SK-N-SH (cell line): ENCODE measurements around the gene C1orf210. TPM values are rescaled to one million over a fixed set of nuclear protein-coding genes. Genes with fewer than 3 reads are reported as not detected.

ENCODE experiments used
- CTCF ChIA-PET: fragments of 300-600, 350-600 bp; formaldehyde crosslinking; extraction: SDS; loops from one replicate; lab custom pipeline; 2021; lab: Yijun Ruan, JAX
- POLR2A ChIA-PET: fragments of 350-600 bp; sonication (Branson Sonifier 250); formaldehyde crosslinking; extraction: SDS; loops from one replicate; lab custom pipeline; 2020; ENCODE audit warnings: antibody characterized with exemption, inconsistent platforms; lab: Yijun Ruan, JAX
- DNase-seq: peaks from one replicate; pipeline ENCODE4 v3.0.0; 2012
- H2AFZ ChIP-seq: fragments of 200-600 bp; sonication (generic); 2 replicates; pipeline ENCODE4 v1.8.1; 2016; ENCODE audit warnings: antibody characterized with exemption, mild to moderate bottlenecking, low read depth
- H3F3A ChIP-seq: fragments of 200-600 bp; sonication (generic); replicated peaks from 2 replicates; pipeline ENCODE3; 2016; ENCODE audit warnings: antibody characterized with exemption, mild to moderate bottlenecking; ENCODE audit not compliant: insufficient read depth
- H3K27ac ChIP-seq, 2 experiments: fragments of 200-500 bp in 1 of 2; fragments of 200-600 bp in 1 of 2; sonication (Bioruptor generic) in 1 of 2; sonication (generic), shearing (Covaris generic) in 1 of 2; 2 replicates each; pipeline versions ENCODE4 v1.5.1 to v1.6.1; 2014 to 2016; ENCODE audit warnings: low read depth in 2 of 2, inconsistent platforms in 1 of 2, low read length in 1 of 2, mild to moderate bottlenecking in 1 of 2, mixed read lengths in 1 of 2
- H3K27me3 ChIP-seq: fragments of 200-600 bp; sonication (generic), shearing (Covaris generic); 2 replicates; pipeline ENCODE4 v1.6.1; 2016; ENCODE audit warnings: mixed run types; ENCODE audit not compliant: insufficient read depth
- H3K36me3 ChIP-seq, 2 experiments: fragments of 200-500 bp in 1 of 2; fragments of 200-600 bp in 1 of 2; sonication (Bioruptor generic) in 1 of 2; sonication (generic) in 1 of 2; replicated peaks in 1 of 2; 2 replicates each; pipeline versions ENCODE3 to v1.5.1; 2014 to 2016; ENCODE audit warnings: low read length in 1 of 2, mild to moderate bottlenecking in 1 of 2; ENCODE audit not compliant: insufficient read depth in 2 of 2, control insufficient read depth in 1 of 2
- H3K4me1 ChIP-seq, 2 experiments: fragments of 200-500 bp in 1 of 2; fragments of 200-600 bp in 1 of 2; sonication (Bioruptor generic) in 1 of 2; sonication (generic), shearing (Covaris generic) in 1 of 2; 2 replicates each; pipeline versions ENCODE4 v1.5.1 to v1.6.1; 2014 to 2016; ENCODE audit warnings: low read depth in 1 of 2, low read length in 1 of 2, mixed run types in 1 of 2; ENCODE audit not compliant: insufficient read depth in 2 of 2, control insufficient read depth in 1 of 2
- H3K4me2 ChIP-seq: fragments of 200-600 bp; sonication (generic), shearing (Covaris generic); 2 replicates; pipeline ENCODE4 v1.6.1; 2017; ENCODE audit warnings: mixed run types
- H3K4me3 ChIP-seq, 2 experiments: fragments of 200-500 bp in 1 of 2; fragments of 200-600 bp in 1 of 2; sonication (Bioruptor generic) in 1 of 2; sonication (generic), shearing (Covaris generic) in 1 of 2; 2 replicates each; pipeline versions ENCODE4 v1.5.1 to v1.8.1; 2014 to 2016; ENCODE audit warnings: low read depth in 2 of 2, inconsistent platforms in 1 of 2, low read length in 1 of 2, mild to moderate bottlenecking in 1 of 2, mixed read lengths in 1 of 2, moderate library complexity in 1 of 2
- H3K79me2 ChIP-seq: fragments of 200-600 bp; sonication (generic); 2 replicates; pipeline ENCODE4 v1.8.1; 2017; ENCODE audit warnings: mild to moderate bottlenecking; ENCODE audit not compliant: insufficient read depth
- H3K9ac ChIP-seq: fragments of 200-600 bp; sonication (generic); 2 replicates; pipeline ENCODE4 v1.6.1; 2017; ENCODE audit warnings: mixed run types
- H3K9me2 ChIP-seq: fragments of 200-600 bp; sonication (generic); 2 replicates; pipeline ENCODE4 v1.6.1; 2017; ENCODE audit warnings: mixed run types
- H3K9me3 ChIP-seq: fragments of 200-600 bp; sonication (generic); 2 replicates; pipeline ENCODE4 v1.6.1; 2017; ENCODE audit warnings: mixed run types, mild to moderate bottlenecking, moderate library complexity
- H4K20me1 ChIP-seq: fragments of 200-600 bp; sonication (generic); 2 replicates; pipeline ENCODE4 v1.6.1; 2017; ENCODE audit warnings: mild to moderate bottlenecking, mixed run types; ENCODE audit not compliant: insufficient read depth
- CHD2 ChIP-seq: fragments of 150-350 bp; IDR thresholded peaks from 2 replicates; pipeline ENCODE4 v1.6.1; 2018; ENCODE audit warnings: low read length; ENCODE audit not compliant: partially characterized antibody
- EP300 ChIP-seq, 2 experiments: IDR thresholded peaks; 2 replicates each; pipeline versions ENCODE4 v1.4.0 to v1.6.1; 2012; ENCODE audit warnings: borderline replicate concordance in 1 of 2, low read depth in 1 of 2, low read length in 1 of 2
- FOXM1 ChIP-seq: IDR thresholded peaks from 2 replicates; pipeline ENCODE4 v1.4.0; 2012; ENCODE audit warnings: low read depth, mild to moderate bottlenecking
- GATA2 ChIP-seq: sonication (generic); formaldehyde crosslinking; IDR thresholded peaks from 2 replicates; pipeline ENCODE4 v1.5.0; 2020; ENCODE audit warnings: mild to moderate bottlenecking, missing genetic modification reagents
- JUND ChIP-seq: IDR thresholded peaks from 2 replicates; pipeline ENCODE4 v1.4.0; 2012
- MAX ChIP-seq: IDR thresholded peaks from 2 replicates; pipeline ENCODE4 v1.4.0; 2012; ENCODE audit warnings: low read depth
- MEF2A ChIP-seq: IDR thresholded peaks from 2 replicates; pipeline ENCODE4 v1.4.0; 2012; ENCODE audit warnings: low read depth, borderline replicate concordance
- NRF1 ChIP-seq: IDR thresholded peaks from 2 replicates; pipeline ENCODE4 v1.6.1; 2012; ENCODE audit warnings: low read depth, mild to moderate bottlenecking, low read length
- PBX3 ChIP-seq: IDR thresholded peaks from 2 replicates; pipeline ENCODE4; 2012
- RAD21 ChIP-seq: IDR thresholded peaks from 2 replicates; pipeline ENCODE4 v1.6.1; 2012; ENCODE audit warnings: mild to moderate bottlenecking, low read length
- REST ChIP-seq: IDR thresholded peaks from 2 replicates; pipeline ENCODE4 v1.6.1; 2012; ENCODE audit warnings: mild to moderate bottlenecking, low read depth, low read length, moderate library complexity
- RXRA ChIP-seq: IDR thresholded peaks from 2 replicates; pipeline ENCODE4 v1.4.0; 2012; ENCODE audit warnings: low read depth, mild to moderate bottlenecking, borderline replicate concordance
- SIN3A ChIP-seq: IDR thresholded peaks from 2 replicates; pipeline ENCODE4 v1.6.1; 2012; ENCODE audit warnings: low read depth, mild to moderate bottlenecking, low read length, moderate library complexity, borderline replicate concordance
- TAF1 ChIP-seq: IDR thresholded peaks from 2 replicates; pipeline ENCODE4 v1.6.1; 2012; ENCODE audit warnings: low read depth, mild to moderate bottlenecking, low read length, moderate library complexity, borderline replicate concordance
- TCF12 ChIP-seq: IDR thresholded peaks from 2 replicates; pipeline ENCODE4 v1.4.0; 2012
- USF1 ChIP-seq: IDR thresholded peaks from 2 replicates; pipeline ENCODE4 v1.4.0; 2012; ENCODE audit warnings: low read depth, borderline replicate concordance
- YY1 ChIP-seq: IDR thresholded peaks from 2 replicates; pipeline ENCODE4 v1.4.0; 2012; ENCODE audit warnings: low read depth, mild to moderate bottlenecking
- ZBTB33 ChIP-seq: IDR thresholded peaks from 2 replicates; pipeline ENCODE4 v1.4.0; 2012; ENCODE audit warnings: low read depth, borderline replicate concordance
- WGBS: methylation state at CpG from one replicate; pipeline ENCODE4 v1.1.6; 2017; ENCODE audit warnings: low lambda C conversion rate; 5-methylcytosine and 5-hydroxymethylcytosine counted together
- polyA plus RNA-seq, 3 experiments: library from polyadenylated mRNA; depleted of rRNA; stranded (reverse); fragments of >200 nt; gene quantifications; 2 replicates each; pipeline ENCODE4 v1.2.3, GENCODE V29; 2012

C1orf210 gene
- polyA plus RNA-seq, 1 of the 3 experiments (the other 2 are of a cell fraction), result not detected

- CTCF ChIA-PET, result interaction anchor here (0.9 to 1.7 kb wide), 4 partner anchors 11 to 126 kb away, joined by 3 to 5 read pairs (median 3); no protein-coding TSS in a partner anchor
- no peaks in the 10 kb centered on the region for H3F3A ChIP-seq
- WGBS, result 60% methylated on average over 9 of the region's 9 CpGs
These were observed 2.8 kb upstream of the C1orf210 start for GRCh38 chr1:43288058-43288784.

GRCh38 chr1:43286533-43286932, 1.2 kb upstream of the C1orf210 start:
- H3K4me1 ChIP-seq, result no peaks in the 10 kb centered on the region; a peak in 1 of 4 replicates
- 84% methylated on average over 5 of the region's 5 CpGs for WGBS
- ChIA-PET POLR2A (no interaction called here), CTCF (interaction anchor here (0.6 kb wide), 1 partner anchor 158 kb away, joined by 3 read pairs; no protein-coding TSS in a partner anchor)
- H2AFZ ChIP-seq, result no peak overlapping the region
- no peaks in the 10 kb centered on the region for H3K9me2 ChIP-seq
- H4K20me1 ChIP-seq, result no peaks in the 10 kb centered on the region
- H3K9ac ChIP-seq, result no peak overlapping the region
- no peaks in the 10 kb centered on the region for H3F3A ChIP-seq
- no peaks in the 10 kb centered on the region for H3K36me3 ChIP-seq
- H3K4me2 ChIP-seq, result no peak overlapping the region
- no peak for DNase-seq
- no peaks in the 10 kb centered on the region for H3K79me2 ChIP-seq
- H3K27ac ChIP-seq, result no peak overlapping the region
- H3K27me3 ChIP-seq, result peaks cover 20% of the 10 kb centered on the region; the same call in 1 of the 2 replicates
- H3K4me3 ChIP-seq, result no peak overlapping the region
- no peaks in the 10 kb centered on the region for H3K9me3 ChIP-seq
- TF ChIP-seq ZBTB33 (no peak), GATA2 (no peak), RXRA (no peak), YY1 (no peak), CHD2 (no peak), EP300 (IDR thresholded peaks at IDR 0.05; ENCODE audit: borderline replicate concordance in 1 of 2, low read depth in 1 of 2, low read length in 1 of 2) (no peak), RAD21 (no peak), USF1 (no peak), REST (no peak), FOXM1 (no peak), MEF2A (no peak), PBX3 (no peak), SIN3A (no peak)

More at GRCh38 chr1:43288058-43288784, 2.8 kb upstream of the C1orf210 start:
- no peaks in the 10 kb centered on the region for H3K9me3 ChIP-seq
- H3K4me1 ChIP-seq, result no peaks in the 10 kb centered on the region; a peak in 1 of 4 replicates
- no peaks in the 10 kb centered on the region for H4K20me1 ChIP-seq
- H3K27ac ChIP-seq, result no peak overlapping the region
- H3K4me3 ChIP-seq, result no peak overlapping the region
- peaks cover 20% of the 10 kb centered on the region; the same call in 1 of the 2 replicates for H3K27me3 ChIP-seq
- peak; percentile 48 for DNase-seq
- TF ChIP-seq NRF1 (no peak), TCF12 (no peak), TAF1 (no peak), MAX (no peak), JUND (no peak), USF1 (no peak)
- no peak overlapping the region for H3K9ac ChIP-seq
- no peak overlapping the region for H3K4me2 ChIP-seq
- H3K79me2 ChIP-seq, result no peaks in the 10 kb centered on the region
- H3K36me3 ChIP-seq, result no peaks in the 10 kb centered on the region
- H2AFZ ChIP-seq, result no peak overlapping the region
- POLR2A ChIA-PET, result no interaction called here
- no peaks in the 10 kb centered on the region for H3K9me2 ChIP-seq
